ENCODE measurements around the gene HECW1.

DNA sequence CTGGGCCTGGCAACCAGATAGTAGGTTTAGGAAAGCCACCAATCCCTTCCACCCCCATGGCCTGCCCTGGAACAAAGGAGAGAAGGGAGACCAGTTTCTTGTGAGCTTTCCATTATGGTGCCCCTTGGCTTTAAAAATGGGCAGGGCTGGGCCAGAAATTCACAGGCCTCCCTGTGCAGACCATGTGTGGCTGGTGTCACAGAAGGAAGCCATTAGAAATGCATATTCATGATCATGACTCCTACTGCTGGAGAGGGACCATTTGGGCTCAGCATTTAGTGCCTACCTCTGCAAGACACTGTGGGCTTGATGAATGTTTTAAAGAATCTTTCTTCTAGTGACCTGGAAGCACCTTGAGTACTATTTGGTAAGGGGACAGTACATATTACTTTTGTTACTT is 108.3 kb downstream of the HECW1 start:
- TF ChIP-seq, protein P1, sequence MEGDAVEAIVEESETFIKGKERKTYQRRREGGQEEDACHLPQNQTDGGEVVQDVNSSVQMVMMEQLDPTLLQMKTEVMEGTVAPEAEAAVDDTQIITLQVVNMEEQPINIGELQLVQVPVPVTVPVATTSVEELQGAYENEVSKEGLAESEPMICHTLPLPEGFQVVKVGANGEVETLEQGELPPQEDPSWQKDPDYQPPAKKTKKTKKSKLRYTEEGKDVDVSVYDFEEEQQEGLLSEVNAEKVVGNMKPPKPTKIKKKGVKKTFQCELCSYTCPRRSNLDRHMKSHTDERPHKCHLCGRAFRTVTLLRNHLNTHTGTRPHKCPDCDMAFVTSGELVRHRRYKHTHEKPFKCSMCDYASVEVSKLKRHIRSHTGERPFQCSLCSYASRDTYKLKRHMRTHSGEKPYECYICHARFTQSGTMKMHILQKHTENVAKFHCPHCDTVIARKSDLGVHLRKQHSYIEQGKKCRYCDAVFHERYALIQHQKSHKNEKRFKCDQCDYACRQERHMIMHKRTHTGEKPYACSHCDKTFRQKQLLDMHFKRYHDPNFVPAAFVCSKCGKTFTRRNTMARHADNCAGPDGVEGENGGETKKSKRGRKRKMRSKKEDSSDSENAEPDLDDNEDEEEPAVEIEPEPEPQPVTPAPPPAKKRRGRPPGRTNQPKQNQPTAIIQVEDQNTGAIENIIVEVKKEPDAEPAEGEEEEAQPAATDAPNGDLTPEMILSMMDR (IDR thresholded peaks at IDR 0.05; ENCODE audit: low read depth, low read length, missing input control): no peak
- TF ChIP-seq FOXA1 (IDR thresholded peaks at IDR 0.05) (no peak), YY1 (IDR thresholded peaks at IDR 0.05) (no peak), JUND (IDR thresholded peaks at IDR 0.05) (no peak), RXRA (IDR thresholded peaks at IDR 0.05) (no peak), RAD21 (IDR thresholded peaks at IDR 0.05) (no peak), EGR1 (IDR thresholded peaks at IDR 0.05; ENCODE audit: low read depth in 2 of 2) (no peak)
- TF ChIP-seq, protein P2, sequence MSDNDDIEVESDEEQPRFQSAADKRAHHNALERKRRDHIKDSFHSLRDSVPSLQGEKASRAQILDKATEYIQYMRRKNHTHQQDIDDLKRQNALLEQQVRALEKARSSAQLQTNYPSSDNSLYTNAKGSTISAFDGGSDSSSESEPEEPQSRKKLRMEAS (IDR thresholded peaks at IDR 0.05): no peak
